ENCODE results near the gene ARHGAP26. TPM values are rescaled to one million over a fixed set of nuclear protein-coding genes. Genes with fewer than 3 reads are reported as not detected.

ARHGAP26 gene
- total and polyA plus RNA-seq, 4 donors, result 1.8 to 16.7 (median 4.1) TPM

- Histone ChIP-seq H3K27ac (ENCODE audit: low read depth in 1 of 2, low read length in 2 of 2) (no peak overlapping the region), H3K9me3 (ENCODE audit: control insufficient read depth in 4 of 4, low read length in 3 of 4) (no peaks in the 10 kb centered on the region), H3K4me1 (ENCODE audit: control insufficient read depth in 4 of 4, insufficient read depth in 4 of 4, low read length in 3 of 4) (peaks cover 3 to 11% (median 8%) of the 10 kb centered on the region in 4 donors), H3K9ac (ENCODE audit: low read depth in 1 of 2, low read length in 2 of 2) (no peak overlapping the region), H3K4me3 (ENCODE audit: low read depth in 1 of 3, low read length in 3 of 3) (no peak overlapping the region), H3K36me3 (ENCODE audit: control insufficient read depth in 4 of 4, insufficient read depth in 3 of 4, low read depth in 1 of 4, low read length in 3 of 4) (no peaks in the 10 kb centered on the region), H3K27me3 (ENCODE audit: control insufficient read depth in 4 of 4, insufficient read depth in 4 of 4, low read length in 3 of 4) (no peaks in the 10 kb centered on the region)
- TF ChIP-seq CTCF (IDR thresholded peaks at IDR 0.05; ENCODE audit: low read depth, low read length, missing input control) (no peak), FOXA1 (IDR thresholded peaks at IDR 0.05) (no peak), YY1 (IDR thresholded peaks at IDR 0.05) (no peak), JUND (IDR thresholded peaks at IDR 0.05) (no peak), TAF1 (conservative IDR thresholded peaks at IDR 0.05) (no peak), ATF3 (IDR thresholded peaks at IDR 0.05) (no peak), GABPA (IDR thresholded peaks at IDR 0.05 in 1 of 2, conservative IDR thresholded peaks at IDR 0.05 in 1 of 2) (no peak), RAD21 (IDR thresholded peaks at IDR 0.05) (no peak), MAX (IDR thresholded peaks at IDR 0.05) (no peak), ZBTB33 (IDR thresholded peaks at IDR 0.05) (no peak), REST (IDR thresholded peaks at IDR 0.05) (no peak), HNF4G (IDR thresholded peaks at IDR 0.05) (no peak), RXRA (IDR thresholded peaks at IDR 0.05) (no peak), NR2F2 (IDR thresholded peaks at IDR 0.05) (no peak), FOXA2 (IDR thresholded peaks at IDR 0.05) (no peak), SP1 (IDR thresholded peaks at IDR 0.05) (no peak), HNF4A (conservative IDR thresholded peaks at IDR 0.05) (no peak)
- 91% methylated on average over 11 of the region's 11 CpGs for WGBS
- DNase-seq (ENCODE audit: low spot score), result no peak
Observed at GRCh38 chr5:143245929-143246561, 475.9 kb downstream of the ARHGAP26 start.

Data from liver (tissue), 9 donors.